Hepatocyte (in vitro differentiated cells): ENCODE data around the gene DEFB132. TPM values are rescaled to one million over a fixed set of nuclear protein-coding genes. Genes with fewer than 3 reads are reported as not detected.

Source experiments
- DNase-seq: peaks from one replicate; pipeline ENCODE4 v3.0.0-alpha.2; 2016; ENCODE audit warnings: low spot score
- H2AFZ ChIP-seq: fragments of 200-600 bp; sonication (generic); 2 replicates; pipeline ENCODE4 v1.6.0; 2016; ENCODE audit warnings: antibody characterized with exemption, mild to moderate bottlenecking
- H3K27ac ChIP-seq: fragments of 200-600 bp; sonication (generic); 2 replicates; pipeline ENCODE4 v1.5.1; 2016; ENCODE audit warnings: mild to moderate bottlenecking
- H3K27me3 ChIP-seq: fragments of 200-600 bp; sonication (generic); 2 replicates; pipeline ENCODE4 v1.6.1; 2016
- H3K36me3 ChIP-seq: fragments of 200-600 bp; sonication (generic); replicated peaks from 2 replicates; pipeline ENCODE4 v1.5.1; 2016; ENCODE audit warnings: low read depth; ENCODE audit not compliant: insufficient read depth
- H3K4me1 ChIP-seq: fragments of 200-600 bp; sonication (generic); 2 replicates; pipeline ENCODE4 v1.5.1; 2016; ENCODE audit warnings: mild to moderate bottlenecking, moderate library complexity; ENCODE audit not compliant: insufficient read depth
- H3K4me2 ChIP-seq: fragments of 200-600 bp; sonication (generic); 2 replicates; pipeline ENCODE4 v1.6.0; 2016
- H3K4me3 ChIP-seq: fragments of 200-600 bp; sonication (generic); 2 replicates; pipeline ENCODE4 v1.5.1; 2016; ENCODE audit warnings: mild to moderate bottlenecking
- H3K79me2 ChIP-seq: fragments of 200-600 bp; sonication (generic); 2 replicates; pipeline ENCODE4 v1.6.0; 2017; ENCODE audit warnings: mild to moderate bottlenecking
- H3K9me2 ChIP-seq: fragments of 200-600 bp; sonication (generic); replicated peaks from 2 replicates; pipeline ENCODE4 v1.6.0; 2017; ENCODE audit warnings: mild to moderate bottlenecking; ENCODE audit not compliant: insufficient read depth
- H3K9me3 ChIP-seq: fragments of 200-600 bp; sonication (generic); 2 replicates; pipeline ENCODE4 v1.5.1; 2016; ENCODE audit warnings: low read depth, mild to moderate bottlenecking
- H4K20me1 ChIP-seq: fragments of 200-600 bp; sonication (generic); 2 replicates; pipeline ENCODE4 v1.6.0; 2016; ENCODE audit warnings: mild to moderate bottlenecking; ENCODE audit not compliant: insufficient read depth, poor library complexity, severe bottlenecking
- CTCF ChIP-seq: fragments of 200-600 bp; sonication (generic); IDR thresholded peaks from 2 replicates; pipeline ENCODE4 v1.5.1; 2016; ENCODE audit warnings: antibody characterized with exemption, mild to moderate bottlenecking; ENCODE audit not compliant: poor library complexity
- EZH2 ChIP-seq: fragments of 200-600 bp; sonication (generic); IDR thresholded peaks from 2 replicates; pipeline ENCODE4 v1.6.1; 2016; ENCODE audit warnings: antibody characterized with exemption, mild to moderate bottlenecking, borderline replicate concordance
- EZH2phosphoT487 ChIP-seq: fragments of 200-600 bp; sonication (generic); IDR thresholded peaks from one replicate; pipeline ENCODE4 v1.6.1; 2018; ENCODE audit warnings: antibody characterized with exemption, mild to moderate bottlenecking, low read depth, moderate library complexity; ENCODE audit not compliant: unreplicated experiment, severe bottlenecking
- WGBS: methylation state at CpG from one replicate; pipeline ENCODE4 v1.1.6; 2016; ENCODE audit warnings: low lambda C conversion rate; ENCODE audit errors: missing lambda C conversion rate; 5-methylcytosine and 5-hydroxymethylcytosine counted together
- polyA plus RNA-seq: library from polyadenylated mRNA; unstranded; fragments of >200 nt; fragmentation: Nextera tagmentation; extraction: Ambion mirVana; gene quantifications from 2 replicates; pipeline ENCODE4 v1.2.1, GENCODE V29; 2016
- total RNA-seq: library from RNA; depleted of rRNA; stranded (reverse); fragments of >200 nt; gene quantifications from 2 replicates; pipeline ENCODE4 v1.2.3, GENCODE V29; 2014

DEFB132 gene
- total and polyA plus RNA-seq, 2 experiments from 2014 or later: not detected

- Histone ChIP-seq H3K27me3 (no peaks in the 10 kb centered on the region), H4K20me1 (no peaks in the 10 kb centered on the region), H3K4me2 (peak overlapping the region; percentile 85), H3K36me3 (no peaks in the 10 kb centered on the region), H3K9me2 (no peaks in the 10 kb centered on the region), H2AFZ (peak overlapping the region; percentile 88), H3K4me3 (peak overlapping the region; percentile 25), H3K79me2 (no peaks in the 10 kb centered on the region), H3K9me3 (no peaks in the 10 kb centered on the region), H3K27ac (no peak overlapping the region), H3K4me1 (no peaks in the 10 kb centered on the region)
- WGBS: 15% methylated on average over 43 of the region's 43 CpGs
- peak; percentile 93 for DNase-seq
- TF ChIP-seq EZH2phosphoT487 (no peak), CTCF (peak; percentile 97)
Observed at GRCh38 chr20:266596-267562, 9.4 kb downstream of the DEFB132 start.

- H4K20me1 ChIP-seq: no peaks in the 10 kb centered on the region
- no peaks in the 10 kb centered on the region for H3K9me3 ChIP-seq
- no peaks in the 10 kb centered on the region for H3K36me3 ChIP-seq
- H3K4me2 ChIP-seq: no peak overlapping the region
- H2AFZ ChIP-seq: no peak overlapping the region
- WGBS: 93% methylated on average over 5 of the region's 5 CpGs
- no peak for TF ChIP-seq CTCF
- TF ChIP-seq EZH2: no peak
- TF ChIP-seq EZH2phosphoT487: no peak
- H3K9me2 ChIP-seq: no peaks in the 10 kb centered on the region
- no peaks in the 10 kb centered on the region for H3K27me3 ChIP-seq
- H3K27ac ChIP-seq: no peak overlapping the region
- no peak overlapping the region for H3K4me3 ChIP-seq
- H3K4me1 ChIP-seq: no peaks in the 10 kb centered on the region
- DNase-seq: no peak
- H3K79me2 ChIP-seq: no peaks in the 10 kb centered on the region
Observed at GRCh38 chr20:270517-270916, 13.0 kb downstream of the DEFB132 start.

GRCh38 chr20:271069-271468, 13.5 kb downstream of the DEFB132 start:
- Histone ChIP-seq H4K20me1 (no peaks in the 10 kb centered on the region), H3K4me1 (no peaks in the 10 kb centered on the region), H3K4me2 (no peak overlapping the region), H3K36me3 (no peaks in the 10 kb centered on the region), H3K4me3 (no peak overlapping the region), H3K9me3 (no peaks in the 10 kb centered on the region), H3K27ac (no peak overlapping the region), H2AFZ (no peak overlapping the region), H3K79me2 (no peaks in the 10 kb centered on the region), H3K27me3 (no peaks in the 10 kb centered on the region), H3K9me2 (no peaks in the 10 kb centered on the region)
- no peak for DNase-seq
- TF ChIP-seq EZH2 (no peak), EZH2phosphoT487 (no peak), CTCF (no peak)
- 100% methylated on average over 3 of the region's 4 CpGs for WGBS
